ENCODE measurements around the gene SHISA5. TPM values are rescaled to one million over a fixed set of nuclear protein-coding genes. Genes with fewer than 3 reads are reported as not detected.
"Not testable (repeated sequence)": the region's sequence is repeated elsewhere in the genome, so short reads cannot be mapped to it uniquely, and the experiment has no call there.

Gene SHISA5
- total RNA-seq, 2 experiments from 2014 or later: 68.8 to 73.5 TPM

GRCh38 chr3:48505146-48505545 is 1.2 kb upstream of the SHISA5 start:
- H3K27ac Mint-ChIP-seq: no peak overlapping the region
- peak overlapping the region; percentile 68 for H3K4me3 Mint-ChIP-seq
- H3K9me3 Mint-ChIP-seq: no peaks in the 10 kb centered on the region
- peaks cover 33% of the 10 kb centered on the region for H3K4me1 Mint-ChIP-seq
- DNase-seq: no peak
- H3K36me3 Mint-ChIP-seq: no peaks in the 10 kb centered on the region
- H3K27me3 Mint-ChIP-seq: no peaks in the 10 kb centered on the region

- Mint-ChIP-seq H3K27me3 (no peaks in the 10 kb centered on the region), H3K4me3 (peak overlapping the region; percentile 73), H3K27ac (peak overlapping the region; percentile 69), H3K36me3 (peaks cover 2% of the 10 kb centered on the region), H3K4me1 (peaks cover 34% of the 10 kb centered on the region), H3K9me3 (no peaks in the 10 kb centered on the region)
- DNase-seq: peak; percentile 13
Measured at GRCh38 chr3:48503401-48504050, 448 bp downstream of the SHISA5 start.

GRCh38 chr3:48502728-48503168 is 1.2 kb downstream of the SHISA5 start:
- Mint-ChIP-seq H3K4me1 (peaks cover 31% of the 10 kb centered on the region), H3K27me3 (no peaks in the 10 kb centered on the region), H3K27ac (no peak overlapping the region), H3K4me3 (peak overlapping the region; percentile 73), H3K9me3 (no peaks in the 10 kb centered on the region), H3K36me3 (peaks cover 6% of the 10 kb centered on the region)
- no peak for DNase-seq

GRCh38 chr3:48502121-48502520 is 1.9 kb downstream of the SHISA5 start:
- peaks cover 25% of the 10 kb centered on the region for H3K4me1 Mint-ChIP-seq
- H3K4me3 Mint-ChIP-seq: no peak overlapping the region
- H3K27ac Mint-ChIP-seq: no peak overlapping the region

GRCh38 chr3:48501196-48501595 is 2.8 kb downstream of the SHISA5 start:
- no peak overlapping the region for H3K4me3 Mint-ChIP-seq
- H3K4me1 Mint-ChIP-seq: peaks cover 18% of the 10 kb centered on the region
- H3K27me3 Mint-ChIP-seq: no peaks in the 10 kb centered on the region
- DNase-seq: no peak
- no peak overlapping the region for H3K27ac Mint-ChIP-seq
- H3K9me3 Mint-ChIP-seq: no peaks in the 10 kb centered on the region
- H3K36me3 Mint-ChIP-seq: peaks cover 9% of the 10 kb centered on the region

More at GRCh38 chr3:48502121-48502520, 1.9 kb downstream of the SHISA5 start:
- H3K9me3 Mint-ChIP-seq: no peaks in the 10 kb centered on the region
- H3K36me3 Mint-ChIP-seq: peaks cover 9% of the 10 kb centered on the region
- DNase-seq: no peak
- H3K27me3 Mint-ChIP-seq: no peaks in the 10 kb centered on the region

GRCh38 chr3:48500656-48501055 is 3.3 kb downstream of the SHISA5 start:
- peak overlapping the region; percentile 40 for H3K27ac Mint-ChIP-seq
- H3K27me3 Mint-ChIP-seq: no peaks in the 10 kb centered on the region
- no peak overlapping the region for H3K4me3 Mint-ChIP-seq
- H3K4me1 Mint-ChIP-seq: peaks cover 16% of the 10 kb centered on the region
- DNase-seq: no peak
- H3K9me3 Mint-ChIP-seq: no peaks in the 10 kb centered on the region
- H3K36me3 Mint-ChIP-seq: peaks cover 9% of the 10 kb centered on the region

- peaks cover 7% of the 10 kb centered on the region for H3K36me3 Mint-ChIP-seq
- H3K4me3 Mint-ChIP-seq: no peak overlapping the region
- DNase-seq: no peak
Measured at GRCh38 chr3:48493203-48493501, 10.8 kb downstream of the SHISA5 start.

GRCh38 chr3:48492461-48493202 is 11.3 kb downstream of the SHISA5 start:
- Mint-ChIP-seq H3K9me3 (no peaks in the 10 kb centered on the region), H3K4me1 (no peaks in the 10 kb centered on the region), H3K27ac (no peak overlapping the region), H3K36me3 (peaks cover 3% of the 10 kb centered on the region), H3K27me3 (no peaks in the 10 kb centered on the region), H3K4me3 (no peak overlapping the region)
- no peak for DNase-seq

More at GRCh38 chr3:48493203-48493501, 10.8 kb downstream of the SHISA5 start:
- H3K4me1 Mint-ChIP-seq: no peaks in the 10 kb centered on the region
- H3K27me3 Mint-ChIP-seq: no peaks in the 10 kb centered on the region
- H3K9me3 Mint-ChIP-seq: no peaks in the 10 kb centered on the region
- H3K27ac Mint-ChIP-seq: no peak overlapping the region

- no peak for DNase-seq
- H3K27ac Mint-ChIP-seq: no peak overlapping the region
- H3K4me3 Mint-ChIP-seq: no peak overlapping the region
- no peaks in the 10 kb centered on the region for H3K4me1 Mint-ChIP-seq
- H3K9me3 Mint-ChIP-seq: no peaks in the 10 kb centered on the region
- no peaks in the 10 kb centered on the region for H3K27me3 Mint-ChIP-seq
- H3K36me3 Mint-ChIP-seq: no peaks in the 10 kb centered on the region
Measured at GRCh38 chr3:48486952-48487351, 17.0 kb downstream of the SHISA5 start.

- H3K36me3 Mint-ChIP-seq, H3K9me3 Mint-ChIP-seq, H3K4me3 Mint-ChIP-seq, H3K27me3 Mint-ChIP-seq, DNase-seq, H3K27ac Mint-ChIP-seq: not testable (repeated sequence)
- H3K4me1 Mint-ChIP-seq: peaks cover 18% of the 10 kb centered on the region
Measured at GRCh38 chr3:48482822-48483221, 21.2 kb downstream of the SHISA5 start.

GRCh38 chr3:48480891-48481290 is 23.1 kb downstream of the SHISA5 start:
- DNase-seq, H3K9me3 Mint-ChIP-seq: not testable (repeated sequence)

GRCh38 chr3:48478626-48479555 is 25.1 kb downstream of the SHISA5 start:
- peak overlapping the region; percentile 47 for H3K4me3 Mint-ChIP-seq
- peak overlapping the region; percentile 89 for H3K27ac Mint-ChIP-seq
- peaks cover 2% of the 10 kb centered on the region for H3K36me3 Mint-ChIP-seq
- peak; percentile 57 for DNase-seq
- peaks cover 23% of the 10 kb centered on the region for H3K4me1 Mint-ChIP-seq
- H3K9me3 Mint-ChIP-seq: no peaks in the 10 kb centered on the region
- H3K27me3 Mint-ChIP-seq: no peaks in the 10 kb centered on the region

More at GRCh38 chr3:48480891-48481290, 23.1 kb downstream of the SHISA5 start:
- not testable (repeated sequence) for H3K36me3 Mint-ChIP-seq, H3K4me3 Mint-ChIP-seq, H3K27me3 Mint-ChIP-seq, H3K27ac Mint-ChIP-seq
- peaks cover 20% of the 10 kb centered on the region for H3K4me1 Mint-ChIP-seq

- no peak overlapping the region for H3K4me3 Mint-ChIP-seq
- H3K36me3 Mint-ChIP-seq: peaks cover 2% of the 10 kb centered on the region
- no peaks in the 10 kb centered on the region for H3K27me3 Mint-ChIP-seq
- peaks cover 30% of the 10 kb centered on the region for H3K4me1 Mint-ChIP-seq
- H3K27ac Mint-ChIP-seq: peak overlapping the region; percentile 89
- H3K9me3 Mint-ChIP-seq: no peaks in the 10 kb centered on the region
- DNase-seq: no peak
Measured at GRCh38 chr3:48477959-48478520, 25.9 kb downstream of the SHISA5 start.

- no peak for DNase-seq
- H3K9me3 Mint-ChIP-seq: no peaks in the 10 kb centered on the region
- H3K27me3 Mint-ChIP-seq: no peaks in the 10 kb centered on the region
- H3K27ac Mint-ChIP-seq: no peak overlapping the region
- H3K4me3 Mint-ChIP-seq: no peak overlapping the region
- H3K4me1 Mint-ChIP-seq: peaks cover 35% of the 10 kb centered on the region
- H3K36me3 Mint-ChIP-seq: peaks cover 4% of the 10 kb centered on the region
Measured at GRCh38 chr3:48476426-48477053, 27.4 kb downstream of the SHISA5 start.
